GM12878 (cell line): ENCODE results near the gene RPS2. TPM values are rescaled to one million over a fixed set of nuclear protein-coding genes. Genes with fewer than 3 reads are reported as not detected.

Experiments
- ATAC-seq: fragments of 200-7000 bp; cut with Tn5 transposase; 3 replicates; pipeline ENCODE4 v1.9.1; 2020; ENCODE audit warnings: mild to moderate bottlenecking, moderate library complexity
- BruUV-seq: library from RNA; stranded (reverse); fragments of 400-500 nt; replicated peaks from 2 replicates; lab custom pipeline; 2021; lab: Mats Ljungman, UMichigan
- CTCF ChIA-PET: fragments of 300-600 bp; sonication (Branson Sonifier 250); formaldehyde crosslinking; extraction: SDS; loops from one replicate; lab custom pipeline; 2021; ENCODE audit warnings: inconsistent platforms; lab: Yijun Ruan, JAX
- POLR2A ChIA-PET: fragments of 350-600 bp; formaldehyde crosslinking; extraction: SDS; loops from one replicate; lab custom pipeline; 2021; ENCODE audit warnings: inconsistent platforms; lab: Charles Lee
- RAD21 ChIA-PET: fragments of 300-600 bp; sonication (Branson Sonifier 250); formaldehyde crosslinking; loops from one replicate; lab custom pipeline; 2023; ENCODE audit warnings: antibody characterized with exemption; ENCODE audit not compliant: unreplicated experiment; lab: Charles Lee
- SMC1A ChIA-PET: fragments of 300-600 bp; sonication (Branson Sonifier 250); formaldehyde crosslinking; loops from one replicate; lab custom pipeline; 2023; ENCODE audit not compliant: unreplicated experiment, uncharacterized antibody; lab: Charles Lee
- DNase-seq: peaks from one replicate; pipeline ENCODE4 v3.0.0-alpha.2; 2011; ENCODE audit warnings: low read depth, low spot score
- FAIRE-seq: peaks from 3 replicates; lab custom pipeline; 2011; peaks lifted over from hg19 to GRCh38; lab: Jason Lieb, UNC
- H2AFZ ChIP-seq: 2 replicates; pipeline ENCODE4 v1.6.0; 2011; ENCODE audit warnings: low read depth, low read length, control low read depth; ENCODE audit not compliant: control insufficient read depth
- H3K27ac ChIP-seq: 2 replicates; pipeline ENCODE4 v1.5.1; 2011; ENCODE audit warnings: control low read depth; ENCODE audit not compliant: control insufficient read depth, insufficient read depth
- H3K27me3 ChIP-seq, 2 experiments: replicated peaks in 1 of 2; 2 replicates each; pipeline versions ENCODE4 v1.6.0 to v1.6.1; 2011; ENCODE audit warnings: low read length in 1 of 2; ENCODE audit not compliant: control insufficient read depth in 2 of 2, insufficient read depth in 2 of 2
- H3K36me3 ChIP-seq, 2 experiments: 2 replicates each; pipeline ENCODE4 v1.5.1; 2011; ENCODE audit warnings: low read length in 1 of 2; ENCODE audit not compliant: control insufficient read depth in 2 of 2, insufficient read depth in 2 of 2
- H3K4me1 ChIP-seq: 2 replicates; pipeline ENCODE4 v1.6.1; 2011; ENCODE audit warnings: mild to moderate bottlenecking, low read length, moderate library complexity, mixed read lengths; ENCODE audit not compliant: control insufficient read depth, insufficient read depth
- H3K4me2 ChIP-seq: 2 replicates; pipeline ENCODE4 v1.6.0; 2011; ENCODE audit warnings: control low read depth; ENCODE audit not compliant: control insufficient read depth, insufficient read depth
- H3K4me3 ChIP-seq: fragments of 200-600 bp; sonication (generic); 2 replicates; pipeline ENCODE4 v1.5.1; 2016
- H3K79me2 ChIP-seq: 2 replicates; pipeline ENCODE4 v1.6.0; 2011; ENCODE audit warnings: low read length; ENCODE audit not compliant: control insufficient read depth, insufficient read depth
- H3K9ac ChIP-seq: 2 replicates; pipeline ENCODE4 v1.8.0; 2011; ENCODE audit warnings: low read length, control low read depth, mixed read lengths; ENCODE audit not compliant: control insufficient read depth, insufficient read depth
- H3K9me3 ChIP-seq: replicated peaks from 3 replicates; pipeline ENCODE4 v1.5.1; 2011; ENCODE audit warnings: mild to moderate bottlenecking, low read length; ENCODE audit not compliant: control insufficient read depth, insufficient read depth
- H4K20me1 ChIP-seq: 2 replicates; pipeline ENCODE4 v1.6.0; 2011; ENCODE audit not compliant: control insufficient read depth, insufficient read depth
- HCFC1 ChIP-seq: fragments of 150-350 bp; IDR thresholded peaks from 2 replicates; pipeline ENCODE4 v1.6.1; 2014; ENCODE audit warnings: low read length
- JUND ChIP-seq: IDR thresholded peaks from 2 replicates; pipeline ENCODE4 v1.6.1; 2012; ENCODE audit warnings: low read depth, mild to moderate bottlenecking, low read length, improper control_type of control experiment, moderate library complexity
- NFIC ChIP-seq: IDR thresholded peaks from 2 replicates; pipeline ENCODE4 v1.6.1; 2012; ENCODE audit warnings: low read depth, mild to moderate bottlenecking, inconsistent platforms, low read length, moderate library complexity
- WGBS: methylation state at CpG from one replicate; pipeline ENCODE4 v1.1.6; 2016; ENCODE audit warnings: low lambda C conversion rate; ENCODE audit not compliant: insufficient replicate concordance, insufficient coverage; ENCODE audit errors: missing lambda C conversion rate; 5-methylcytosine and 5-hydroxymethylcytosine counted together
- in situ Hi-C: fragments of 300-500 bp; cut with MboI; formaldehyde crosslinking; loops from 9 replicates; pipeline ENCODE4 v1.14.3; 2018; ENCODE audit warnings: mixed read lengths
- intact Hi-C: fragments of 100-400 bp; cut with micrococcal nuclease; formaldehyde crosslinking; loops from one replicate; pipeline ENCODE4 v1.14.2; 2022; ENCODE audit not compliant: unreplicated experiment
- polyA plus RNA-seq, 11 experiments: library from polyadenylated mRNA; depleted of rRNA in 4 of 11; unstranded in 6 of 11; stranded (reverse) in 5 of 11; fragments of >200 nt; fragmentation: Nextera tagmentation in 4 of 11; fragmentation: Illumina TruSeq in 1 of 11; extraction: Ambion mirVana in 4 of 11; extraction: Trizol in 1 of 11; gene quantifications; 1 replicate in 1 of 11; 2 replicates in 10 of 11; pipeline versions ENCODE4 v1.2.1 to v1.2.3, GENCODE V29; 2011 to 2016; ENCODE audit warnings: inconsistent platforms in 2 of 11, missing spikeins in 2 of 11, low read depth in 1 of 11
- total RNA-seq, 4 experiments: library from RNA; depleted of rRNA in 3 of 4; stranded (reverse); fragments of >200 nt in 3 of 4; fragmentation: Illumina TruSeq in 1 of 4; extraction: Trizol in 1 of 4; gene quantifications; 2 replicates each; pipeline versions ENCODE4 v1.2.1 to v1.2.3, GENCODE V29; 2013 to 2021
- TF ChIP-seq, protein P1 (sequence below): fragments of 450-650 bp; IDR thresholded peaks from 2 replicates; pipeline ENCODE4 v1.6.1; 2016; ENCODE audit warnings: mild to moderate bottlenecking

RPS2 gene
- total and polyA plus RNA-seq, 10 of the 15 experiments (the other 5 are each of a cell fraction or from before 2014, with no cell fraction given), result 1,295 to 7,121 (median 3,933) TPM

DNA sequence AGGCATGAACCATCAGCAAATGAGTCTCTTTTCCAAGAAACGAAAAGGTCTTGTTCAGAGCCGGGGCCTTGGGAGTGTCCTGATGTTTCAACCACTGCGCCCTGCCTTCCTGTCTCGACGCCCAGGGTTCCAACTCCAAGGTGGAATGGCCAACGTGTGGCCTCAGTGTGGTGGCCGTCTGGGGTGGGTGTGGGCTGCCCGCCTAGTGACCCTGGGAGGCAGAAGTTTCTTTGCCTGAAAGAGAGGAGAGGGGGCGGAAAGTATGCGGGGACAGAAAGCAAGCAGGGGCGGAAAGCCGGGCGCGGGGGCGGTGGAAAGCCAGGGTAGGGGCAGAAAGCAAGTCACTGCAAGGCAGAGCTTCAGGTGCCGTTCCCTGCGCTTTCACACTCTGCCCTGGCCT, 25.7 kb downstream of the RPS2 start:
- intact Hi-C loops, result no loop called here
- ATAC-seq (no peak), DNase-seq (no peak), FAIRE-seq (no peak)
- TF ChIP-seq JUND (no peak), NFIC (no peak)
- Histone ChIP-seq H4K20me1 (no peaks in the 10 kb centered on the region), H3K79me2 (peaks cover 18% of the 10 kb centered on the region), H3K27me3 (no peaks in the 10 kb centered on the region), H3K9ac (no peak overlapping the region), H3K36me3 (peaks cover 0 to 5% of the 10 kb centered on the region in 2 experiments; a peak in 3 of 4 replicates), H2AFZ (no peak overlapping the region), H3K27ac (no peak overlapping the region), H3K4me2 (no peak overlapping the region), H3K9me3 (no peaks in the 10 kb centered on the region), H3K4me3 (no peak overlapping the region), H3K4me1 (peaks cover 7% of the 10 kb centered on the region; the same call in 1 of the 2 replicates)
- POLR2A ChIA-PET, result no interaction called here
- no TSS peak for BruUV-seq
- SMC1A ChIA-PET, result no interaction called here
- RAD21 ChIA-PET, result no interaction called here
- CTCF ChIA-PET, result interaction anchor here (2.0 kb wide), 1 partner anchor 10 kb away, joined by 9 read pairs; no protein-coding TSS in a partner anchor
- in situ Hi-C loops, result loop anchor here (10.0 kb wide), 1 partner anchor 74 kb away; no protein-coding TSS in a partner anchor
- WGBS, result 92% methylated on average over 17 of the region's 17 CpGs

DNA sequence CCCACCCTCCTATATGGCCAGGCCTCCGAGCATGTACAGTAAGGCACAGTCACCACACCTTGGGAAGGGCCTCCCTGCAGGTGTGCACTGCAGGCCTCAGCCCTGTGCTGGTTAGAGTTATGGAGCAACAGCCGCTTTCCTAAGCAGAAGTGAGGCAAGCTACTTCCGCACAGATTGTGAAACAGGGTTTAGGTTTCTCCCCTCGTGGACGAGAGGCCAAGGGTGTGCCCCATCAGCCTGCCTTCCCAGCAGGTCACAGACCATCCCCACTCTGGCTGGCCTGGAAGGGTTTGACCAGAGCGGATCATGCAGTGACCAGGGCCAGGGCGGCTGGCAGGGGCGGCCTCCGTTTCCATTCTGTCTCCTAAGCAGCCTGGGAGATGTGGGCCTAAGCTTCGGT, 26.3 kb downstream of the RPS2 start:
- peaks cover 0 to 5% of the 10 kb centered on the region in 2 experiments; a peak in 3 of 4 replicates for H3K36me3 ChIP-seq
- ChIA-PET SMC1A (no interaction called here), CTCF (no interaction called here), POLR2A (no interaction called here), RAD21 (no interaction called here)
- TF ChIP-seq, protein P1, sequence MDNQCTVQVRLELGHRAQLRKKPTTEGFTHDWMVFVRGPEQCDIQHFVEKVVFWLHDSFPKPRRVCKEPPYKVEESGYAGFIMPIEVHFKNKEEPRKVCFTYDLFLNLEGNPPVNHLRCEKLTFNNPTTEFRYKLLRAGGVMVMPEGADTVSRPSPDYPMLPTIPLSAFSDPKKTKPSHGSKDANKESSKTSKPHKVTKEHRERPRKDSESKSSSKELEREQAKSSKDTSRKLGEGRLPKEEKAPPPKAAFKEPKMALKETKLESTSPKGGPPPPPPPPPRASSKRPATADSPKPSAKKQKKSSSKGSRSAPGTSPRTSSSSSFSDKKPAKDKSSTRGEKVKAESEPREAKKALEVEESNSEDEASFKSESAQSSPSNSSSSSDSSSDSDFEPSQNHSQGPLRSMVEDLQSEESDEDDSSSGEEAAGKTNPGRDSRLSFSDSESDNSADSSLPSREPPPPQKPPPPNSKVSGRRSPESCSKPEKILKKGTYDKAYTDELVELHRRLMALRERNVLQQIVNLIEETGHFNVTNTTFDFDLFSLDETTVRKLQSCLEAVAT, result no peak
- TF ChIP-seq HCFC1, result no peak
- H3K4me2 ChIP-seq, result no peak overlapping the region
- no peak overlapping the region for H3K4me3 ChIP-seq
- H3K9me3 ChIP-seq, result no peaks in the 10 kb centered on the region
- H3K9ac ChIP-seq, result no peak overlapping the region
- DNase-seq, result no peak
- ATAC-seq, result no peak
- no peaks in the 10 kb centered on the region for H3K27me3 ChIP-seq
- in situ Hi-C loops, result loop anchor here (10.0 kb wide), 1 partner anchor 74 kb away; no protein-coding TSS in a partner anchor
- TSS peak; percentile 22 for BruUV-seq
- peaks cover 3% of the 10 kb centered on the region; the same call in 1 of the 2 replicates for H3K4me1 ChIP-seq
- H2AFZ ChIP-seq, result no peak overlapping the region
- no peaks in the 10 kb centered on the region for H4K20me1 ChIP-seq
- WGBS, result 91% methylated on average over 10 of the region's 10 CpGs
- H3K27ac ChIP-seq, result no peak overlapping the region
- intact Hi-C loops, result no loop called here
- FAIRE-seq, result no peak
- peaks cover 18% of the 10 kb centered on the region for H3K79me2 ChIP-seq
